Liver (tissue), 9 donors: ENCODE data around the gene PLAC8. TPM values are rescaled to one million over a fixed set of nuclear protein-coding genes. Genes with fewer than 3 reads are reported as not detected.

Experiments used
- DNase-seq: peaks from one replicate; pipeline ENCODE4 v3.0.0-alpha.2; 2017; ENCODE audit warnings: low spot score
- H3K27ac ChIP-seq, 2 donors: one replicate each; pipeline ENCODE4 v1.7.0; 2013; ENCODE audit warnings: inconsistent platforms in 2 of 2, low read length in 2 of 2, control low read depth in 1 of 2, low read depth in 1 of 2, mild to moderate bottlenecking in 1 of 2
- H3K27me3 ChIP-seq, 4 donors: one replicate each; pipeline versions ENCODE4 v1.6.1 to v1.7.0; 2013; ENCODE audit warnings: low read length in 3 of 4, inconsistent platforms in 1 of 4, mild to moderate bottlenecking in 1 of 4, moderate library complexity in 1 of 4; ENCODE audit not compliant: control insufficient read depth in 4 of 4, insufficient read depth in 4 of 4
- H3K36me3 ChIP-seq, 4 donors: one replicate each; pipeline versions ENCODE4 v1.6.1 to v1.7.0; 2013; ENCODE audit warnings: low read length in 3 of 4, mild to moderate bottlenecking in 3 of 4, low read depth in 1 of 4, moderate library complexity in 1 of 4; ENCODE audit not compliant: control insufficient read depth in 4 of 4, insufficient read depth in 3 of 4
- H3K4me1 ChIP-seq, 4 donors: one replicate each; pipeline versions ENCODE4 v1.6.1 to v1.7.0; 2013; ENCODE audit warnings: low read length in 3 of 4, mild to moderate bottlenecking in 3 of 4, moderate library complexity in 1 of 4; ENCODE audit not compliant: control insufficient read depth in 4 of 4, insufficient read depth in 4 of 4
- H3K4me3 ChIP-seq, 3 donors: one replicate each; pipeline versions ENCODE4 v1.6.1 to v1.7.0; 2013; ENCODE audit warnings: low read length in 3 of 3, control low read depth in 1 of 3, low read depth in 1 of 3, mild to moderate bottlenecking in 1 of 3
- H3K9ac ChIP-seq, 2 donors: one replicate each; pipeline ENCODE4 v1.7.0; 2013; ENCODE audit warnings: low read length in 2 of 2, mild to moderate bottlenecking in 2 of 2, moderate library complexity in 2 of 2, control low read depth in 1 of 2, low read depth in 1 of 2
- H3K9me3 ChIP-seq, 4 donors: one replicate each; pipeline versions ENCODE4 v1.6.1 to v1.7.0; 2013; ENCODE audit warnings: low read length in 3 of 4; ENCODE audit not compliant: control insufficient read depth in 4 of 4
- ATF3 ChIP-seq: IDR thresholded peaks from 2 replicates; pipeline ENCODE4 v1.6.1; 2016; ENCODE audit warnings: antibody characterized with exemption
- CTCF ChIP-seq: fragments of 150-350 bp; IDR thresholded peaks from 2 replicates; pipeline ENCODE4 v1.5.1; 2017; ENCODE audit warnings: improper control_type of control experiment, low read depth, low read length; ENCODE audit not compliant: missing input control
- EGR1 ChIP-seq, 2 donors: IDR thresholded peaks; 2 replicates each; pipeline ENCODE4 v1.6.1; 2016 to 2018; ENCODE audit warnings: antibody characterized with exemption in 2 of 2, low read depth in 2 of 2
- FOXA1 ChIP-seq: IDR thresholded peaks from 2 replicates; pipeline ENCODE4 v1.6.1; 2016; ENCODE audit warnings: antibody characterized with exemption
- FOXA2 ChIP-seq: IDR thresholded peaks from 2 replicates; pipeline ENCODE4 v1.6.1; 2016; ENCODE audit warnings: antibody characterized with exemption
- GABPA ChIP-seq, 2 donors: IDR thresholded peaks in 1 of 2; conservative IDR thresholded peaks in 1 of 2; 2 replicates each; pipeline ENCODE4 v1.6.1; 2016; ENCODE audit warnings: antibody characterized with exemption in 2 of 2, mild to moderate bottlenecking in 1 of 2, moderate library complexity in 1 of 2
- HNF4A ChIP-seq, 2 donors: conservative IDR thresholded peaks; 2 replicates each; pipeline ENCODE4 v1.6.1; 2016; ENCODE audit warnings: antibody characterized with exemption in 2 of 2, mild to moderate bottlenecking in 2 of 2
- HNF4G ChIP-seq: IDR thresholded peaks from 2 replicates; pipeline ENCODE4 v1.6.1; 2016; ENCODE audit warnings: antibody characterized with exemption
- JUND ChIP-seq, 2 donors: IDR thresholded peaks; 2 replicates each; pipeline ENCODE4 v1.6.1; 2016; ENCODE audit warnings: antibody characterized with exemption in 2 of 2
- NR2F2 ChIP-seq: IDR thresholded peaks from 2 replicates; pipeline ENCODE4 v1.6.1; 2016; ENCODE audit warnings: antibody characterized with exemption
- RAD21 ChIP-seq, 2 donors: IDR thresholded peaks; 2 replicates each; pipeline ENCODE4 v1.6.1; 2016; ENCODE audit warnings: antibody characterized with exemption in 2 of 2, mild to moderate bottlenecking in 2 of 2
- RXRA ChIP-seq, 2 donors: IDR thresholded peaks; 2 replicates each; pipeline ENCODE4 v1.6.1; 2017 to 2018; ENCODE audit warnings: antibody characterized with exemption in 2 of 2, mild to moderate bottlenecking in 1 of 2
- SP1 ChIP-seq: IDR thresholded peaks from 2 replicates; pipeline ENCODE4 v1.6.1; 2018; ENCODE audit warnings: antibody characterized with exemption, mild to moderate bottlenecking
- TAF1 ChIP-seq: conservative IDR thresholded peaks from 2 replicates; pipeline ENCODE4 v1.6.1; 2016; ENCODE audit warnings: antibody characterized with exemption, mild to moderate bottlenecking
- YY1 ChIP-seq: IDR thresholded peaks from 2 replicates; pipeline ENCODE4 v1.6.1; 2016; ENCODE audit warnings: antibody characterized with exemption, mild to moderate bottlenecking
- WGBS: extraction: QIAGEN DNeasy Blood & Tissue Kit; methylation state at CpG from one replicate; pipeline ENCODE4 v1.1.7; 2013; 5-methylcytosine and 5-hydroxymethylcytosine counted together
- polyA plus RNA-seq, 2 donors: library from polyadenylated mRNA; stranded (reverse) in 1 of 2; unstranded in 1 of 2; fragments of 200-250 nt in 1 of 2; fragments of >200 nt in 1 of 2; fragmentation: Nextera tagmentation in 1 of 2; extraction: Ambion mirVana in 1 of 2; gene quantifications; one replicate each; pipeline versions ENCODE4 v1.2.1 to v1.2.3, GENCODE V29; 2013 to 2015
- total RNA-seq, 2 donors: library from RNA; depleted of rRNA; stranded (reverse); fragments of >200 nt; gene quantifications; one replicate each; pipeline ENCODE4 v1.2.3, GENCODE V29; 2014
- TF ChIP-seq, protein P1 (sequence below): IDR thresholded peaks from 2 replicates; pipeline ENCODE4 v1.6.1; 2016; ENCODE audit warnings: antibody characterized with exemption
- TF ChIP-seq, protein P2 (sequence below): IDR thresholded peaks from 2 replicates; pipeline ENCODE4 v1.6.1; 2016; ENCODE audit warnings: antibody characterized with exemption
- TF ChIP-seq, protein P3 (sequence below): IDR thresholded peaks from 2 replicates; pipeline ENCODE4 v1.6.1; 2016; ENCODE audit warnings: antibody characterized with exemption, mild to moderate bottlenecking
- donor health status: healthy.
- donor health status: healthy.
- donor health status: healthy.
- donor health status: healthy.
- donor health status: healthy.

The PLAC8 gene
- total and polyA plus RNA-seq, 4 donors: 8.1 to 63.2 (median 14.2) TPM

- no peak overlapping the region for H3K27ac ChIP-seq
- no peaks in the 10 kb centered on the region for H3K4me1 ChIP-seq
- no peak for TF ChIP-seq RAD21 (IDR thresholded peaks at IDR 0.05)
- H3K4me3 ChIP-seq: no peak overlapping the region
- peaks cover 0 to 4% (median 2%) of the 10 kb centered on the region in 4 donors for H3K9me3 ChIP-seq
- DNase-seq: no peak
- no peak overlapping the region for H3K9ac ChIP-seq
- 76% methylated on average over 4 of the region's 4 CpGs for WGBS
- no peaks in the 10 kb centered on the region for H3K27me3 ChIP-seq
- no peaks in the 10 kb centered on the region for H3K36me3 ChIP-seq
Measured at GRCh38 chr4:83138946-83139345, 24.4 kb upstream of the PLAC8 start.

DNA sequence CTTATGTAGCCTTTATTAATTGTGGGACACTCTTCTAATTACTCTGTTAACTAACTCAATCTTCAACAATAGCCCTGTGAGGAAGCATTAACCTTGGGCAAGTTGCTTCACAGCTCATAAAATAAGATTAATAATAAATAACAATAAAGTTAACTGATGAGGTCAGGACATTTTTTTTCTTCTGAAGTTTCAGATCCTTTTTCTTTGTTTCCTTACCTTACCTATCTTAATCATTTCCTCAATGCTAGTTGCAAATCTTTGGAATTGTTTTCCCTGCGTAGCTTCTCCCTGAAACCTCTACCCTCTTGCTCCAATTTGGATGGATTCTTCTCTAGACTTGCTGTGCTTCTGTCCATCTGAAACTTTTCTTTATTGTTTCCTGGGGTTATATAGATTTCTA lies 17.5 kb upstream of the PLAC8 start:
- Histone ChIP-seq H3K4me3 (no peak overlapping the region), H3K9ac (no peak overlapping the region), H3K36me3 (no peaks in the 10 kb centered on the region), H3K27me3 (no peaks in the 10 kb centered on the region), H3K4me1 (no peaks in the 10 kb centered on the region), H3K9me3 (no peaks in the 10 kb centered on the region), H3K27ac (no peak overlapping the region)
- TF ChIP-seq CTCF: no peak
- no peak for TF ChIP-seq FOXA2
- no peak for TF ChIP-seq FOXA1
- TF ChIP-seq TAF1: no peak
- no peak for TF ChIP-seq YY1
- TF ChIP-seq SP1: no peak
- TF ChIP-seq RAD21 (IDR thresholded peaks at IDR 0.05): no peak
- TF ChIP-seq EGR1 (IDR thresholded peaks at IDR 0.05; ENCODE audit: low read depth in 2 of 2): no peak
- no peak for TF ChIP-seq JUND (IDR thresholded peaks at IDR 0.05)
- no peak for TF ChIP-seq GABPA (IDR thresholded peaks at IDR 0.05 in 1 of 2, conservative IDR thresholded peaks at IDR 0.05 in 1 of 2)
- WGBS: 86% methylated on average over 1 of the region's 1 CpG
- DNase-seq: no peak

DNA sequence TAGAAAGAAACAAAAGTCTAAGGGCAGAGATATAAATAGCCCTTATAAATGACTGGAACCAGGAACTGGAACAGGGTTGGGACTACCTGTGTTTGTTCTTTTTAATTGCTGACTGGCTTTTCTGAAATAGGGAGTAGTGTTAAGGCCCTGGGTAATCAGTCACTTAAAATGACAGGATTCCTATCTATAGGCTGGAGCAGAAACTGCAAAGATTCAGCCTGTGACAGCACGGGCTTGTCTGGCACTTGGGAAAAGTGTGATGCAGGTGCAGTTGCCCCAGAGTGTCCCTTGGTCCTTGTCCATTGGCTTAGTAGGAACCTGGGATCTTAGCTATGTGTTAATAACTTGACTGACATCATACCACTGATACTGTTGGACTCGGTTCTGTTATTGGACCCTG lies 14.7 kb upstream of the PLAC8 start:
- TF ChIP-seq YY1 (no peak), SP1 (no peak), HNF4G (no peak), CTCF (no peak), FOXA2 (no peak), FOXA1 (no peak), RXRA (IDR thresholded peaks at IDR 0.05) (no peak), GABPA (IDR thresholded peaks at IDR 0.05 in 1 of 2, conservative IDR thresholded peaks at IDR 0.05 in 1 of 2) (no peak), HNF4A (conservative IDR thresholded peaks at IDR 0.05) (no peak), ATF3 (no peak), EGR1 (IDR thresholded peaks at IDR 0.05; ENCODE audit: low read depth in 2 of 2) (no peak), NR2F2 (no peak), RAD21 (IDR thresholded peaks at IDR 0.05) (no peak), TAF1 (no peak), JUND (IDR thresholded peaks at IDR 0.05) (no peak)
- TF ChIP-seq, protein P1, sequence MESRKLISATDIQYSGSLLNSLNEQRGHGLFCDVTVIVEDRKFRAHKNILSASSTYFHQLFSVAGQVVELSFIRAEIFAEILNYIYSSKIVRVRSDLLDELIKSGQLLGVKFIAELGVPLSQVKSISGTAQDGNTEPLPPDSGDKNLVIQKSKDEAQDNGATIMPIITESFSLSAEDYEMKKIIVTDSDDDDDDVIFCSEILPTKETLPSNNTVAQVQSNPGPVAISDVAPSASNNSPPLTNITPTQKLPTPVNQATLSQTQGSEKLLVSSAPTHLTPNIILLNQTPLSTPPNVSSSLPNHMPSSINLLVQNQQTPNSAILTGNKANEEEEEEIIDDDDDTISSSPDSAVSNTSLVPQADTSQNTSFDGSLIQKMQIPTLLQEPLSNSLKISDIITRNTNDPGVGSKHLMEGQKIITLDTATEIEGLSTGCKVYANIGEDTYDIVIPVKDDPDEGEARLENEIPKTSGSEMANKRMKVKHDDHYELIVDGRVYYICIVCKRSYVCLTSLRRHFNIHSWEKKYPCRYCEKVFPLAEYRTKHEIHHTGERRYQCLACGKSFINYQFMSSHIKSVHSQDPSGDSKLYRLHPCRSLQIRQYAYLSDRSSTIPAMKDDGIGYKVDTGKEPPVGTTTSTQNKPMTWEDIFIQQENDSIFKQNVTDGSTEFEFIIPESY: no peak
- TF ChIP-seq, protein P2, sequence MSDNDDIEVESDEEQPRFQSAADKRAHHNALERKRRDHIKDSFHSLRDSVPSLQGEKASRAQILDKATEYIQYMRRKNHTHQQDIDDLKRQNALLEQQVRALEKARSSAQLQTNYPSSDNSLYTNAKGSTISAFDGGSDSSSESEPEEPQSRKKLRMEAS: no peak
- TF ChIP-seq, protein P3, sequence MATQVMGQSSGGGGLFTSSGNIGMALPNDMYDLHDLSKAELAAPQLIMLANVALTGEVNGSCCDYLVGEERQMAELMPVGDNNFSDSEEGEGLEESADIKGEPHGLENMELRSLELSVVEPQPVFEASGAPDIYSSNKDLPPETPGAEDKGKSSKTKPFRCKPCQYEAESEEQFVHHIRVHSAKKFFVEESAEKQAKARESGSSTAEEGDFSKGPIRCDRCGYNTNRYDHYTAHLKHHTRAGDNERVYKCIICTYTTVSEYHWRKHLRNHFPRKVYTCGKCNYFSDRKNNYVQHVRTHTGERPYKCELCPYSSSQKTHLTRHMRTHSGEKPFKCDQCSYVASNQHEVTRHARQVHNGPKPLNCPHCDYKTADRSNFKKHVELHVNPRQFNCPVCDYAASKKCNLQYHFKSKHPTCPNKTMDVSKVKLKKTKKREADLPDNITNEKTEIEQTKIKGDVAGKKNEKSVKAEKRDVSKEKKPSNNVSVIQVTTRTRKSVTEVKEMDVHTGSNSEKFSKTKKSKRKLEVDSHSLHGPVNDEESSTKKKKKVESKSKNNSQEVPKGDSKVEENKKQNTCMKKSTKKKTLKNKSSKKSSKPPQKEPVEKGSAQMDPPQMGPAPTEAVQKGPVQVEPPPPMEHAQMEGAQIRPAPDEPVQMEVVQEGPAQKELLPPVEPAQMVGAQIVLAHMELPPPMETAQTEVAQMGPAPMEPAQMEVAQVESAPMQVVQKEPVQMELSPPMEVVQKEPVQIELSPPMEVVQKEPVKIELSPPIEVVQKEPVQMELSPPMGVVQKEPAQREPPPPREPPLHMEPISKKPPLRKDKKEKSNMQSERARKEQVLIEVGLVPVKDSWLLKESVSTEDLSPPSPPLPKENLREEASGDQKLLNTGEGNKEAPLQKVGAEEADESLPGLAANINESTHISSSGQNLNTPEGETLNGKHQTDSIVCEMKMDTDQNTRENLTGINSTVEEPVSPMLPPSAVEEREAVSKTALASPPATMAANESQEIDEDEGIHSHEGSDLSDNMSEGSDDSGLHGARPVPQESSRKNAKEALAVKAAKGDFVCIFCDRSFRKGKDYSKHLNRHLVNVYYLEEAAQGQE: no peak
- H3K4me3 ChIP-seq: no peak overlapping the region
- H3K9ac ChIP-seq: no peak overlapping the region
- H3K36me3 ChIP-seq: no peaks in the 10 kb centered on the region
- no peak overlapping the region for H3K27ac ChIP-seq
- H3K9me3 ChIP-seq: no peaks in the 10 kb centered on the region
- no peak for DNase-seq
- H3K4me1 ChIP-seq: no peaks in the 10 kb centered on the region
- 65% methylated on average over 2 of the region's 2 CpGs for WGBS
- no peaks in the 10 kb centered on the region for H3K27me3 ChIP-seq
